Tibial nerve (tissue), 4 donors: ENCODE data around the gene SH3TC1.

Experiments
- CTCF ChIP-seq, 5 experiments: fragments of 200-600 bp in 3 of 5; fragments of 450-650 bp in 2 of 5; sonication (generic) in 3 of 5; IDR thresholded peaks; one replicate each; pipeline ENCODE4 v1.5.1; 2016 to 2019; ENCODE audit warnings: antibody characterized with exemption in 5 of 5, mild to moderate bottlenecking in 3 of 5, moderate library complexity in 2 of 5
- EP300 ChIP-seq, 2 donors: sonication (generic); formaldehyde crosslinking; IDR thresholded peaks; one replicate each; pipeline ENCODE4 v1.6.1; 2017; ENCODE audit warnings: antibody characterized with exemption in 2 of 2, mild to moderate bottlenecking in 1 of 2
- POLR2A ChIP-seq, 2 donors: fragments of 450-650 bp; IDR thresholded peaks; one replicate each; pipeline ENCODE4 v1.6.1; 2017; ENCODE audit warnings: antibody characterized with exemption in 2 of 2, mild to moderate bottlenecking in 2 of 2, moderate library complexity in 2 of 2

- TF ChIP-seq CTCF (IDR thresholded peaks at IDR 0.05) (no peak), EP300 (IDR thresholded peaks at IDR 0.05) (no peak), POLR2A (IDR thresholded peaks at IDR 0.05) (no peak)
Measured at GRCh38 chr4:8189551-8190466, 9.3 kb upstream of the SH3TC1 start.
